Renal pelvis (tissue), 4 donors: ENCODE measurements around the gene PDZK1IP1. TPM values are rescaled to one million over a fixed set of nuclear protein-coding genes. Genes with fewer than 3 reads are reported as not detected.
"Not testable (repeated sequence)": the region's sequence is repeated elsewhere in the genome, so short reads cannot be mapped to it uniquely, and the experiment has no call there.

Experiments
- DNase-seq: peaks from one replicate; pipeline ENCODE4 v3.0.0-alpha.2; 2013
- polyA plus RNA-seq, 3 donors: library from polyadenylated mRNA; unstranded; fragments of 120-200 nt; gene quantifications; one replicate each; pipeline ENCODE4 v1.2.1, GENCODE V29; 2013; ENCODE audit not compliant: insufficient read length in 3 of 3

PDZK1IP1 gene
- polyA plus RNA-seq, 3 donors, result 43.4 to 53.1 (median 52.3) TPM

DNA sequence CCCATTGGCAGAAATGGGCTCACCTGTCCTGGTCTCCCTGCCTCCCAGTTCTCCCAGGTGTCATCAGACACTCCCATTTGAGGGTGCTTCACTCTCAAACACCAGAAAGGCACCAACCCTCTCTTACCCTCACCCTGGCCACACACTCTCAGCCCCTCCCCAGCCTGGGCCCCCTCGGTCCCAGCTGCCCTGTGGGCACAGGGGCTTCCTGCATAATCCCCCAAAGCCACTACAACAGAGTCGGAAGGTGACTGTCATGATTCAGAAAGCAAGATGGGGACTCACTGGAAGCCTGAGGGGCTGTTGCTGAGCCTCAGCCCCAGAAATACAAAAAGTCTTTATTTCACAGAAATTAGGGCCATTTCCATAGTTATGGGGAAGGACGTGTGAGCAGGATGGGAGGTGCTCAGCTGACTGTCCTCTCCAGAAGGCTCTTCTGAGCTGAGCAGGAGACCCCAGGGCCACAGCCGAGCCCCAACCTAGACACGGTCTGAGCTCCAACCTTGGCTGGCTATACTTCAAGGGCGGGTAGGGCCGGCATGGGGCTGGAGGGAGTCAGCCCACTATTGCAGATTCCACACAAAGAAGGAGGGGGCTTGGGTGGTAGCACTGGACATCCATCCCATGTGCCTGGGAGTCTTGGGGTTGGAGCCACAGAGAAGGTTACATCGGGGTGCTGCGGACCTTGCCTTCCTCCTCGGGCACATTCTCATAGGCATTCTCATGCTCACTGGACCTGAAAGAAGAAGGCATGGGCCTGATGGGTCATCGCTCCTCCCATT lies 6.3 kb downstream of the PDZK1IP1 start:
- DNase-seq, result no peak

GRCh38 chr1:47182676-47183235 lies 7.1 kb downstream of the PDZK1IP1 start:
- no peak for DNase-seq

DNA sequence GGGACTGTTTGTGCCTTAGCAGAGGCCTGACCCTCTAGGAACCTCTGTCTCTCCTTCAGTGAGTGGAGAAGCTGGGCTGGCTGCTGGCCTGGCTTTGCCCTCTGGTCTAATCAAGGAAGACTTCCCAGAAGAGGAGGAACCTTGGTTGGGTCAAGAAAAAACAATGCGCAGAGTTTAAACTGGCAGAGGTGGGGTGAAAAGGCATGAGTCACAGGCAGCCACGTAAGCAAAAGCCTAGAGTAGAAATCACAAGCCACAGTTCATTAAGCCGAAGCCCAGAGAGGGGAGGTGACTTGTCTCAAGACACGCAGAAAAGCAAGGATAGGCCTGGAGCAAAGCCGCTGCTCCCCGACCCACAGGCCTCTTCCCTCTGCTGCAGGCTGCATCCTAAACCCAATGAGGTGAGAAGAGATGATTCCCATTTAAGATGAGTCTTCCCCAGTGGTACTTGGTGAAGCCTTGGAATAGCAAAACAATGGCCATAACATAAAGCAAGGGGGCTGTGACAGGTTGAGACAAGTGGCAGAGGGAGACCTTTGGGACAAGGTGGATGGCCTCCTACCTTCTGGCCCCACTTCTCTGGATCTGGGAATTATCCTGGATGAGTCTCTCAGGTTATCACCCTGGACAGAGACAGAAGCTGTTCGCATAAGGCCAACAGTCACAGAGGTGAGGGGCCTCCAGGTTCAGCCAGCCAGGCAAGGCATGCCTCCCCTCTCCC lies 7.7 kb downstream of the PDZK1IP1 start:
- no peak for DNase-seq

DNA sequence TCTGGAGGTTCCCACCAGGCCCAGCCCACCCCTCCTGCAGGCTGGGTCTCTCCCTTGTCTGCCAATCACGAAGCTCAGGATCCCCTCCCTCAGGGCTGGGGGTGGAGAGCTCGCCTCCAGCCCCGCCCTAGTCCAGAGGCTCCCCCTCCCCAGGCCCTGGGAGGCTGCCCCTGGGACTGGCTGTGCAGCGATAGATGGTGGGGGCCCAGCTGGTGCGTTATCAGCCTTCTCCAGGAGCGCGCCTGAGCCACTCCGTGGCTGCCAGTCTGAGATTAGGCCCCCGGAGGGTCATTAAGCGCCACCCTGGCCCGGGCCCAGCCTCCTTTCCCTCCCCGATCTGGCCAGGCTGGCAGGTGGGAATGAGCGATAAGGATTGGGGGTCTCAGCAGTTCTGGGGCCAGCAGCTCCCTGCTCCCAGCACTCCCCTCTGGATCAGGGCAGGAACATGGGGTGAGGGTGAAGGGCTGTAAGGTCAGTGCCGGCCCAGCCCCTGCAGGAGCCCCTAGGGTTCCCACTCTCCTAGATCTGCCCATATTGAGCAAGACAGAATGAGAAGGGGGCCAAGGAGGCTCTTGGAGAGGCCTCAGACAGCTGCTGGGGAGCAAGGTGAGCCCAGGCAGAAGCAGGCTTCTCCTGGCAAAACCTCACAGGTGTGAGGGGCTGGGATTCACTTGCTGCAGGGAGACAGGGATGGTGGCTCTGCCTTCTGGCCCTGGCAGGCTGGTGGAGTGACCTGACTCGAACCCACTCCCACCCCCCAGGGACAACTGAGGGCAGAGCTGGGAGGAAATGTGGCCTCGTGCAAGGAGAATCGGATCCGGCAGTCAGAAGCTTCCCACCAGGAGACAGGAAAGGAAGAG lies 8.5 kb downstream of the PDZK1IP1 start:
- no peak for DNase-seq

DNA sequence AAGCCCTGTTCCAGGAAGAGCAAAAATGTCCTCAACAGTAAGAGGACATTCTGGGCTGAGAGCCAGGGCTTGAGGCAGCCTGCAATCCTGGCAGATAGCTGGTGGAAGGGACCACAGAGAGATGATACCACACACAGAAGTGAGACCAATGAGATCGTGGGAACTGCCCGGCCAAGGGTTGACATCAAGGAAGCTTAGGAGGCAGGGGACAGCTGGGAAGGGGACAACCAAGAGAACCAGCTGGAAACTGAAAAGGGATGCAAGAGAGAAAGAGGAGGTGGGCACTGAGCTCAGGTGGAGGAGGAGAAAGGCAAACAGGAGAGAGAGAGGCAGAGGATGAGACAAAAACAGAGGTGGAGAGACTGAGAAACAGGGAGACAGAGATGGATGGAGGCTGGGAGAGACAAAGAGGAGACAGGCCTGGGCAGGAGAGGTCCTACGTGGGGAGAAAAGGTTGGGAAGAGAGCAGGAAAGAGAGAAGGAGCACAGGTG lies 9.2 kb downstream of the PDZK1IP1 start:
- no peak for DNase-seq

- no peak for DNase-seq
These were observed 9.8 kb downstream of the PDZK1IP1 start for GRCh38 chr1:47179988-47180563.

DNA sequence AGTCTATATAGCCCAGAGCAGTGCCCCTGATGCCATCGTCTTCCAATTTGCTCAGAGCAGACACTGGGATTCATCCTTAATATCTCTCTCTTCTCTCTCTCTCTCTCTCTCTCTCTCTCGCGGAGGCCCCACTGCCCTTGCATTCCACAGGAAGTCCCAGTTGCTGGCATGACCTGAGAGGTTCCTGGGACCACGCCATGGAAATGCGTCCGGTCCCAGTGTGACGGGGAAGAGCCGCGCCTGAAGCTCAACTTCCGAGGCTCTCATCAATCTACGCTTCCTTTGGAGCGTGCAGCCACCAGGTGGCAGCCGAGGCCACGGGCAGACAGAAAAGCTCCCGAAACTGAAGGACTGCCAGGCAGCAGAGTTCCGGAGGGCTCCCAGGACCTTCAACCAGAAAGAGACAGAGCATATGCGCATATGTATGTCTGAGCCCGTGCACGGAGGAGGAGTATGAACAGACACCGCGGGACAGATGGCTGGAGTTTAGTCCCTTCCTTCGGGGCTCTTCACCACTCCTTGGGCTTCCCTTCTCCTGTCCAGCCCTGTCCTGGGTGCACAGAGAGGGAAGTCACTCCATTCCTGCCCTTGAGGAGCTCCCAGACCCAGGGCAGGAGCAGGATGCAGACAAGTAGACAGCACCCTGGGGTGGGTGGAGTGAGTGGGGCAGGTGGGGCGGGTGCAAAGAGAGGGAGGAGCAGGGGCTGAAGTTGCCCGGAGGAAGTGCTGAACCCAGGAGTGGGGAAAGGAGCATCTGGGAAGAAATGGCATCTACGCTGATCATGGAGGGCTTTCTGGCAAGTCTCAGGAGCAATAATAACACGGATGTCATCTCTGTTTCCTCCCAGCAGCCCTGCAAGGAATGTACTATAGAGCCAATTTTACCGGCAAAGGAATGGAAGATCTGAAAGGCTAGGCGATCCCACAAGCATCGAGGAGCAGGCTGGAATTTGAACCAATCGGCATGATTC lies 10.5 kb downstream of the PDZK1IP1 start:
- DNase-seq, result peak; percentile 93

- DNase-seq, result no peak
These were observed 11.2 kb downstream of the PDZK1IP1 start for GRCh38 chr1:47178654-47179016.

GRCh38 chr1:47178020-47178419 lies 11.8 kb downstream of the PDZK1IP1 start:
- no peak for DNase-seq

DNA sequence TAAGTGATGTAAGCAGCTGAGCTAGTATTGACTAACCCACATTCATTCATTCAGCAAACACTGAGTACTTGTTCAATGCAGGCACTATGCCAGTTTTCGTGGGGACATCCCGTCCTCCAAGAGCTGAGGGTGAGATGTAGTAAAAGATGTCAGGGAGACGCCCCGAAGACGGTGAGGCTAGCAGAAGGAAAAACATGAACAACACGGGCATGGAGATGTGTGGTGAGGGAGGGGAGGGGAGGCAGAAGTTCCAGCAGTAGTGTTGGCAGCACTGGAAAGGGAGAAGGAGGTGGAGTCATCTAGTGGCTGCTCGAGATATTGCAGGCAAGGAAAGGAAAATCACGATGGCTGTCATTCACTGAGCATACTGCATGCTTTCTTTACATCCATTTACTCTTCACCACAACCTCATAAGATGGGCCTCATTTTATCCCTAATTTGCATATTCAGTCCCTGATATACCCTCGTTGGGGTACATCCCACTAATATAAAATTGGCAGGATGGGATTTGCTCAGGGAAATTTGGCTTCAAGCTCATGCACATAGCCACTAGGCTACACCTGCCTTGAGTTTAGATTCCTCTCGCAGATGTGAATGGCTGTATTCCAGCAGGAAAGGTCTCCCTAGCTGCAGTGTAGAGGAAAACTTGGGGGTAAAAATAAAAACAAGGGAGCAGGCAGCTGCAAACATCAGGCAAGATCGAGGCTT lies 14.5 kb downstream of the PDZK1IP1 start:
- peak; percentile 62 for DNase-seq

DNA sequence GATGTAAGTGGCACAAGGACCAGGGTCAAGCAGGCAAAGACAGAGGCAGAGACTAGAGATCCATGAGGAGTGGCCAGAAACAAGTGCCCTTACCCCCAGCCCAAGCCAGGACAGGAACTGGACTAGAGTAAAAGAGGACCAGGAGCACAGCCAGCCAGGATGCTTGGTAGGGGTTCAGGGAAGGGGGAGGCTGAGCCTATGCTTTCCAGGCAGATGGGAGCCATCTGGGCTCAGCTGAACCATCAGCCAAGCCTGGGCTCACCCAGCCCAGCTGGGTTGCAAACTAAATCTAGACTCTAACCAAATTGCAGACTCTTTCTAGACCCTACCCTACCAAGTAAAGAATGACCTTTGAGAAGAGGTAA lies 15.2 kb downstream of the PDZK1IP1 start:
- DNase-seq, result no peak

GRCh38 chr1:47172782-47173181 lies 17.1 kb downstream of the PDZK1IP1 start:
- no peak for DNase-seq

GRCh38 chr1:47164552-47164951 lies 25.3 kb downstream of the PDZK1IP1 start:
- no peak for DNase-seq

DNA sequence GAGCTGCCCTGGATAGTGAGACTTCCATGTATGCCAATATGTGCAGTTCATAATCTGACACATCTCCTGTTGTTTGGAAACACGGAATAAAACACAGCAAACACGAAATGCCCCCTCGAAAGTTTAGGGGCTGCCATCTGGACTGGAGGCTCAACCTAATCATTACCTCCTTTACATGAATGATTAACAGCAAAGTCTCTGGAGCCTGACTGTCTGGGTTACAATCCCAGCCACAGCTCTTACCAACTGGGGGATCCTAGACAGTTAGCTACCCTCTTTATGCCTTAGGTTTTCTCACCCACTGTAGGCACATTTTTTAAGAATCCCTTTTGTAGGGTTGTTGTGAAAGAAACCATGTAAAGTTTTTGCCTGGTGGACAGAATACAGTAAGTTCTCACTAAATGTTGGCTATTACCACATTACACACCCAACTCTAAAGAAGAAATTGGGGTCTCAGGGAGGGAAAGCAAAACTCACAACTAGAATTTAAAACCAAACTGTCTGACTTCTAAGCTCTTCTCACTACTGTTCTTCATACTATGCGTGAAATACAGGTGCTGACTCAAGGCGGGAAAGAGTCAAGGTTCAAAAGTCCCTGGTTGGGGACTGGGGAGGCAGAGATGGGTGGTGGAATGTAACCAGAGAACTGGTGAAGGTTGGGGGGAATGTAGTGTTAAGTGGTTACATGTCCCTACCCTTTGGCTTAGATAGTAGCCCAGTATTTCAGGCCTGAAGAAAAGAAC lies 28.4 kb downstream of the PDZK1IP1 start:
- no peak for DNase-seq

DNA sequence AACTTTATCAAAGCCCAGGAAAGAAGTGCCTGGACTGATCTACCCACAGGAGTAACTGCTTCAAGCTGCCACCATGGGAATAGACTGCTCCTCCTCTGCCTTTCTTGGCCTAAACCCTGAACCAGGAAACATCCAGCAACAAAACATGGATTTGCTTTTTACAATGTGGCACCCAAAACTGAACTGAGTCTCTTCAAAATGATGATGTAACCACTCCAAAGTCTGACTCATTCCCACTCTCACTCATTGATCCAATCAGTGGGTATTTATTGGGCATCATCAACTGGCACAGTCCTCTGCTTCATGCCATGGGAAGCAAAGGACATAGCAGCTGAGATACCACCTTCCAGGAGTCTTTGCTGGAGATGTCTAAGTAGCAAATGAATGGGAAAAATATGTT lies 29.1 kb downstream of the PDZK1IP1 start:
- DNase-seq, result no peak

GRCh38 chr1:47157957-47158356 lies 31.9 kb downstream of the PDZK1IP1 start:
- not testable (repeated sequence) for DNase-seq

DNA sequence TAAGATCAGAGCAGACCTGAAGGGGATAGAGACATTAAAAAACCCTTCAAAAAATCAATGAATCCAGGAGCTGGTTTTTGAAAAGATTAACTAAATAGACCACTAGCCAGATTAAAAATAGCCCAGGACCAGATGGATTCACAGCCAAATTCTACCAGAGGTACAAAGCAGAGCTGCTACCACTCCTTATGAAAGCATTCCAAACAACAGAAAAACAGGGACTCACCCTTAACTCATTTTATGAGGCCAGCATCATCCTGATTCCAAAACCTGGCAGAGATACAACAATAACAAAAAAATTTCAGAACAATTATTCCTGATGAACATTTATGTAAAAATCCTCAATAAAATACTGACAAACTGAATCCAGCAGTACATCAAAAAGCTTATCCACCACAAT lies 33.4 kb downstream of the PDZK1IP1 start:
- not testable (repeated sequence) for DNase-seq

DNA sequence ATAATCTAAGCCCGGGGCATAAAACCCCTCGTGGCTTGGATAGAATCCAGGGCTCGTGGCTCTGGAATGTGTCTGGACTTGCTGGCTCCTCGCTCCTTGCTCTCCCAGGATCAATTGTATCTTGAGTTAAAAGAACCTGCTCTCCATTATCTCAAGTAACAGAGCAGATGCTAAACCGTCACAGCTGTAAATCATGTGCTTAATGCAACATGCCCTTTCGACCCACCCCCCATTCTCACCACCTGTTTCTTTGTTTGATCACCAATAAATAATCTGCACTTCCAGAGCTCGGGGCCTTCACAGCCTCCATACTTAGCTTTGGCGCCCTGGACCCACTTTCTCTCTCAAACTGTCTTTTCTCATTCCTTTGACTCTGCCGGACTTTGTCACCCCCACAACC lies 40.7 kb downstream of the PDZK1IP1 start:
- DNase-seq, result not testable (repeated sequence)
